Karpas-422 (cell line): ENCODE data around the gene NPIPA7. TPM values are rescaled to one million over a fixed set of nuclear protein-coding genes. Genes with fewer than 3 reads are reported as not detected.
"Not testable (repeated sequence)": the region's sequence is repeated elsewhere in the genome, so short reads cannot be mapped to it uniquely, and the experiment has no call there.

Experiments used
- DNase-seq: peaks from one replicate; pipeline ENCODE4 v3.0.0-alpha.2; 2015
- H2AFZ ChIP-seq: fragments of 200-600 bp; sonication (generic); 2 replicates; pipeline ENCODE4 v1.6.1; 2014; ENCODE audit warnings: antibody characterized with exemption, low read length, mixed read lengths
- H3K27ac ChIP-seq: fragments of 200-600 bp; sonication (generic); 2 replicates; pipeline ENCODE4 v1.5.1; 2014; ENCODE audit warnings: mild to moderate bottlenecking, low read length, moderate library complexity
- H3K27me3 ChIP-seq: fragments of 200-600 bp; sonication (generic); 2 replicates; pipeline ENCODE4 v1.6.1; 2014; ENCODE audit warnings: low read length, mixed read lengths
- H3K36me3 ChIP-seq: fragments of 200-600 bp; sonication (generic); 2 replicates; pipeline ENCODE4 v1.6.1; 2014; ENCODE audit warnings: low read length, mixed read lengths; ENCODE audit not compliant: insufficient read depth
- H3K4me1 ChIP-seq: fragments of 200-600 bp; sonication (generic); 2 replicates; pipeline ENCODE4 v1.6.1; 2014; ENCODE audit warnings: mild to moderate bottlenecking, low read length, mixed read lengths
- H3K4me2 ChIP-seq: fragments of 200-600 bp; sonication (generic); 2 replicates; pipeline ENCODE4 v1.6.1; 2014; ENCODE audit warnings: low read length, low read depth, mild to moderate bottlenecking; ENCODE audit not compliant: poor library complexity, severe bottlenecking
- H3K4me3 ChIP-seq: fragments of 200-600 bp; sonication (generic); 2 replicates; pipeline ENCODE4 v1.5.1; 2014; ENCODE audit warnings: mild to moderate bottlenecking, antibody characterized with exemption, low read length, mixed read lengths
- H3K79me2 ChIP-seq: fragments of 200-600 bp; sonication (generic); 2 replicates; pipeline ENCODE4 v1.6.1; 2014; ENCODE audit warnings: mild to moderate bottlenecking, low read length, mixed read lengths
- H3K9ac ChIP-seq: fragments of 200-600 bp; sonication (generic); 2 replicates; pipeline ENCODE4 v1.6.0; 2014; ENCODE audit warnings: low read length
- H3K9me2 ChIP-seq: fragments of 200-600 bp; sonication (generic), shearing (Covaris generic); replicated peaks from 2 replicates; pipeline ENCODE4 v1.6.0; 2014; ENCODE audit warnings: mild to moderate bottlenecking, low read length, moderate library complexity; ENCODE audit not compliant: insufficient read depth
- H3K9me3 ChIP-seq: fragments of 300-700, 200-600 bp; sonication (generic); 2 replicates; pipeline ENCODE4 v1.6.1; 2014; ENCODE audit warnings: low read length, mixed read lengths
- H4K20me1 ChIP-seq: fragments of 200-600 bp; sonication (generic); 2 replicates; pipeline ENCODE4 v1.6.1; 2014; ENCODE audit warnings: mild to moderate bottlenecking, antibody characterized with exemption, low read length, low read depth; ENCODE audit not compliant: insufficient read depth
- total RNA-seq: library from RNA; depleted of rRNA; stranded (reverse); fragments of >200 nt; shearing (Covaris generic); gene quantifications from 2 replicates; pipeline ENCODE4 v1.2.3, GENCODE V29; 2014; ENCODE audit warnings: low replicate concordance

NPIPA7 gene
- total RNA-seq, 1 experiment from 2014 or later: 27.4 TPM

DNA sequence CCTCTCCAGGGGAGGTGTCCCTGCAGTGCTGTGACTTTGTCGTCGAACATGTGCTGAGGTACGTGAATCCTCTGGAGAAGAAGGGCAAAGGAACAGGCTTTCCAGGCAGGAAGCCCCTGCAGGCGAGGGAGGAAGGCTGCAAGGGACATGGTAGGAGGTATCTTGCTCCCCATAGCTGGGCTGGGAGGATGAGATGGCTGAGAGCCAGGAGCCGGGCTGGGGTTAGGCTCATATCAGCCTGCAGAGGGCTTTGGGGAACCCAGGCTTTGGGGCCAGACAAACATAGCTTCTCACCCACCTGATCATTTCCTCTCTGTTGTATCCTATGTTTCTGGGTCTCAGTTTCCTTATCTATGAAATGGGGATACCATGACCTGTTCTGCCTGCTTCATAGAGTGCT lies 26.5 kb downstream of the NPIPA7 start:
- H3K27ac ChIP-seq, H3K4me3 ChIP-seq, H3K4me2 ChIP-seq: not testable (repeated sequence)

DNA sequence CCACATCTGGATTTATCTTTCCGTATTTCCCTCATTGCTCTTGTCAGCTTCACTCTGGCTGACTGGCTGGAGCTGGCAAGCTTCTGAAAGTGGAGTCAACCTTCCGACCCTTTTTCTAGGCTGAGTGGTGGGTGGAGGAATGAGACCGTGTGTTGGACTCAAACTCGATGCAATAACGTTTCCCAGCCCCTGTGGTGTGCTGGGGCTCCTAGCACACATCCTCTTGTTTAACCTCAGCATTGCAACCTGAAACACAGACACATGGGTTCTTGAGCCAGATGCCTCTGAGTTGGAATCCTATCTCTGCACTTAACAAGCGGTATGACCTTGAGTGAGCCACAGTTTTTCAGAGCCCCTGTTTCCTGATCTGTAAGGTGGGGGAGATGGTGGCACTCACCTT lies 29.5 kb downstream of the NPIPA7 start:
- not testable (repeated sequence) for H3K79me2 ChIP-seq

More for the DNA sequence above, 26.5 kb downstream of the NPIPA7 start:
- H3K9me3 ChIP-seq, H3K4me1 ChIP-seq, H3K27me3 ChIP-seq, DNase-seq, H2AFZ ChIP-seq, H3K36me3 ChIP-seq, H3K9ac ChIP-seq, H3K9me2 ChIP-seq, H4K20me1 ChIP-seq, H3K79me2 ChIP-seq: not testable (repeated sequence)

DNA sequence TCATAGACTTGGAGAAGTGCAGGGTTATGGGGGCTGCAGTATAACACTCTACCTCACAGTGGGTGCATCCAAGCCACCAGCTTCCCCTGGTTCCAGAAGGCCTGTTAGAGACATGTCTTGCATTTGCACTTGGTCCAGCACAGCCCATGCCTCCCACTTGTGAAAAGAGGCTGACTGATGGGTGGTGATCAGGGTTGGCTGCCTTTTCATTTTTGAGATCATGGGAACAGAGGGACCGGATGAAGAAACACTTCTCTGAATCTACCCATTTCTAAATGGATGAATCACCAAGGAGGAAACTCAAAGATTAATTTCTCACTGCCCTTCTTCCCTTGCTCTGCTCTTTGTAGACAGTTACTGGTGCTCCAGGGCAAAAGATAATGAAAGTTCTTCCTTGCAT lies 34.8 kb downstream of the NPIPA7 start:
- H3K4me2 ChIP-seq, H3K36me3 ChIP-seq, H3K9ac ChIP-seq, H3K27me3 ChIP-seq, H3K27ac ChIP-seq, H2AFZ ChIP-seq, DNase-seq, H3K9me2 ChIP-seq, H3K79me2 ChIP-seq, H4K20me1 ChIP-seq, H3K9me3 ChIP-seq, H3K4me3 ChIP-seq, H3K4me1 ChIP-seq: not testable (repeated sequence)

More for the DNA sequence above, 29.5 kb downstream of the NPIPA7 start:
- H3K9ac ChIP-seq, H3K27ac ChIP-seq, H3K9me3 ChIP-seq, H3K4me3 ChIP-seq, H3K4me1 ChIP-seq, H3K27me3 ChIP-seq, DNase-seq, H4K20me1 ChIP-seq, H3K4me2 ChIP-seq, H3K36me3 ChIP-seq, H2AFZ ChIP-seq, H3K9me2 ChIP-seq: not testable (repeated sequence)

GRCh38 chr16:16417071-16417470 lies 38.1 kb downstream of the NPIPA7 start:
- not testable (repeated sequence) for H3K36me3 ChIP-seq, H3K9ac ChIP-seq, H3K27ac ChIP-seq, H3K9me3 ChIP-seq, H4K20me1 ChIP-seq, H3K9me2 ChIP-seq, H2AFZ ChIP-seq, DNase-seq, H3K4me1 ChIP-seq, H3K27me3 ChIP-seq, H3K79me2 ChIP-seq, H3K4me3 ChIP-seq, H3K4me2 ChIP-seq

DNA sequence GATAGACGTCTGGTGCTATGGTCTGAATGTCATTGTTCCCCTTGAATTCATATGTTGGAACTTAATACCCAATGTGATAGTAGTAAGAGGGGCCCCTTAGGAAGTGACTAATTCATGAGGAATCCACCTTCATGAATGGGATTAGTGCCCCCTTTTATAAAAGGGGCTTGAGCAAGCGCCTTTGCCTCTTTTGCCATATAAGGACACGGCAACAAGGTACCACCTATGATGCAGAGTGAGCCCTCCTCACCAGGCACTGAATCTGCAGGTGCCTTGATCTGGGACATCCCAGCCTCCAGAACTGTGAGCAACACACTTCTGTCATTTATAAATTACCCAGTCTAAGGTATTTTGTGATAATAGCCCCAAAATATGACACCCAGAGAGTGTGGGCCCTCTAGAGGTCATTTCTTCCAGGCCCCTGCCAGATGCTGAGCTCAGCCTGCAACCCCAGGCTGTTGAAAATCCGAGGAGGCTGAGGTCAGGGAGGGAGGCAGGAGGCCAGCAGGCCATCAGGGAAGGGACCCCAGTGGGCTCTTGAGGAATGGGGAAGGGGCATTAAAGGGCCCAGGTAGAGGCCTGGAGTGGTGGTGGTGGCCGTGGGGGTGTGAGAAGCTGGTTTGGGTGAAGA lies 39.1 kb downstream of the NPIPA7 start:
- H3K4me3 ChIP-seq, H3K9ac ChIP-seq, H4K20me1 ChIP-seq, H2AFZ ChIP-seq, H3K27me3 ChIP-seq, H3K36me3 ChIP-seq, H3K9me2 ChIP-seq, DNase-seq, H3K4me1 ChIP-seq, H3K4me2 ChIP-seq, H3K79me2 ChIP-seq, H3K27ac ChIP-seq, H3K9me3 ChIP-seq: not testable (repeated sequence)

- H3K9ac ChIP-seq, H3K9me3 ChIP-seq, H3K79me2 ChIP-seq, H3K36me3 ChIP-seq, DNase-seq, H3K27ac ChIP-seq, H3K4me1 ChIP-seq, H4K20me1 ChIP-seq, H2AFZ ChIP-seq, H3K9me2 ChIP-seq, H3K27me3 ChIP-seq, H3K4me3 ChIP-seq, H3K4me2 ChIP-seq: not testable (repeated sequence)
These were observed 41.6 kb downstream of the NPIPA7 start for GRCh38 chr16:16420515-16420914.

DNA sequence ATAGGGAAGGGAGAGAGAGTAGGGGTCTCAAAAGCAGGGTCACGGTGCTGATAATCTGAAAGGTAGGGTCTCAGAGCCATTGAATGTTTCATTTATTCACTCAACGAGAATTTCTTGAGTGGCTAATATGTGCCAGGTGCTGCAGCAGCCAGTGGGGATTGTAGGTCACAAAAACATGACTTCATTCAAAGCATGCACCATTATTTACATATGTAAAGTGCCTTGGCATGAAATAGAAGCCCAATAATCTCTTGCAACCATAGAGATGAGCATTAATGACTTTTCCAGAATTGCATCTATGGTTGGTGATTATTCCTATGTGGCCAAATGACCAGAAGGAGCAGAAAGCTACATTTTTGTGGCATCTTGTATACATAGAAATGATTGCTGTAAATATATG lies 46.2 kb downstream of the NPIPA7 start:
- H3K4me3 ChIP-seq, H3K4me1 ChIP-seq, H3K9ac ChIP-seq, H3K79me2 ChIP-seq, H3K27me3 ChIP-seq, H2AFZ ChIP-seq, H3K4me2 ChIP-seq, H3K9me2 ChIP-seq, H3K36me3 ChIP-seq, H3K9me3 ChIP-seq, DNase-seq, H3K27ac ChIP-seq, H4K20me1 ChIP-seq: not testable (repeated sequence)

GRCh38 chr16:16431135-16431534 lies 52.2 kb downstream of the NPIPA7 start:
- not testable (repeated sequence) for H3K27me3 ChIP-seq, H3K4me1 ChIP-seq, H3K4me3 ChIP-seq, H2AFZ ChIP-seq, H3K9me3 ChIP-seq, H3K36me3 ChIP-seq, H3K9ac ChIP-seq, H4K20me1 ChIP-seq, DNase-seq, H3K79me2 ChIP-seq, H3K27ac ChIP-seq, H3K4me2 ChIP-seq, H3K9me2 ChIP-seq

DNA sequence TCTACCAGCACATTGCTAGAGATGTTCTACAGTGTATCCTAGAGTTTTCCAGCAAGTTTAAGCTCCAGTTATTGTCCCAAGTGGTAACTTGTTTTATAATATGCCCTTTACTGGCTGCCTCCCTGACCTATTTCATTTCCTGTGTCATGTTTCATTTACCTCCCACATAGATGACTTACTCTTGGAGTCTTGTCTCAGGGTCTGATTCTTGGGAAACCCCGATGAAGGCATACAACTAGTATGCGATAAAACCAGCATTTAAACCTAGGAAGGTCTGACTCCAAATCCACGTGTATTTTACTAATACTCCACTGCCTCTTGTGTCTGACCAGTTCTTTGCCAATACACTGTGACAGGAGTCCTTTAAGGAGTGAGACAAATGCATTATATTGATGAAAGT lies 55.8 kb downstream of the NPIPA7 start:
- H2AFZ ChIP-seq, H3K9me2 ChIP-seq, H3K9me3 ChIP-seq, H3K27ac ChIP-seq, H3K4me1 ChIP-seq, H4K20me1 ChIP-seq, H3K27me3 ChIP-seq, H3K79me2 ChIP-seq, H3K4me2 ChIP-seq, H3K9ac ChIP-seq, DNase-seq, H3K4me3 ChIP-seq, H3K36me3 ChIP-seq: not testable (repeated sequence)
